Neutrophil (primary cell): Measurements from ENCODE around the gene SPP1.

ENCODE experiments used
- H3K27ac ChIP-seq: fragments of 200-600 bp; sonication (generic); 2 replicates; pipeline ENCODE4 v1.5.1; 2016; ENCODE audit warnings: mild to moderate bottlenecking, moderate library complexity
- H3K27me3 ChIP-seq: fragments of 200-600 bp; sonication (generic); 2 replicates; pipeline ENCODE4 v1.6.0; 2016; ENCODE audit warnings: mild to moderate bottlenecking
- H3K36me3 ChIP-seq: fragments of 200-600 bp; sonication (generic); 2 replicates; pipeline ENCODE4 v1.5.1; 2017
- H3K4me1 ChIP-seq, 2 experiments: fragments of 200-600 bp in 1 of 2; sonication (generic) in 1 of 2; 1 replicate in 1 of 2; 2 replicates in 1 of 2; pipeline versions ENCODE4 v1.5.1 to v1.6.1; 2013 to 2016; ENCODE audit warnings: low read depth in 1 of 2, low read length in 1 of 2, mild to moderate bottlenecking in 1 of 2, moderate library complexity in 1 of 2; ENCODE audit not compliant: control insufficient read depth in 1 of 2, insufficient read depth in 1 of 2
- H3K4me3 ChIP-seq, 2 experiments: fragments of 200-600 bp in 1 of 2; sonication (generic) in 1 of 2; 1 replicate in 1 of 2; 2 replicates in 1 of 2; pipeline ENCODE4 v1.5.1; 2013 to 2016; ENCODE audit warnings: low read depth in 1 of 2, low read length in 1 of 2, mild to moderate bottlenecking in 1 of 2, moderate library complexity in 1 of 2
- H3K9me3 ChIP-seq: fragments of 200-600 bp; sonication (generic); 2 replicates; pipeline ENCODE4 v1.5.1; 2016
- TF ChIP-seq, protein P1 (sequence below): fragments of 200-600 bp; sonication (generic); IDR thresholded peaks from 2 replicates; pipeline ENCODE4 v1.5.1; 2016; ENCODE audit warnings: antibody characterized with exemption

SPP1 gene

GRCh38 chr4:88008122-88008742 lies 32.7 kb downstream of the SPP1 start:
- peaks cover 18% of the 10 kb centered on the region for H3K27me3 ChIP-seq
- TF ChIP-seq, protein P1, sequence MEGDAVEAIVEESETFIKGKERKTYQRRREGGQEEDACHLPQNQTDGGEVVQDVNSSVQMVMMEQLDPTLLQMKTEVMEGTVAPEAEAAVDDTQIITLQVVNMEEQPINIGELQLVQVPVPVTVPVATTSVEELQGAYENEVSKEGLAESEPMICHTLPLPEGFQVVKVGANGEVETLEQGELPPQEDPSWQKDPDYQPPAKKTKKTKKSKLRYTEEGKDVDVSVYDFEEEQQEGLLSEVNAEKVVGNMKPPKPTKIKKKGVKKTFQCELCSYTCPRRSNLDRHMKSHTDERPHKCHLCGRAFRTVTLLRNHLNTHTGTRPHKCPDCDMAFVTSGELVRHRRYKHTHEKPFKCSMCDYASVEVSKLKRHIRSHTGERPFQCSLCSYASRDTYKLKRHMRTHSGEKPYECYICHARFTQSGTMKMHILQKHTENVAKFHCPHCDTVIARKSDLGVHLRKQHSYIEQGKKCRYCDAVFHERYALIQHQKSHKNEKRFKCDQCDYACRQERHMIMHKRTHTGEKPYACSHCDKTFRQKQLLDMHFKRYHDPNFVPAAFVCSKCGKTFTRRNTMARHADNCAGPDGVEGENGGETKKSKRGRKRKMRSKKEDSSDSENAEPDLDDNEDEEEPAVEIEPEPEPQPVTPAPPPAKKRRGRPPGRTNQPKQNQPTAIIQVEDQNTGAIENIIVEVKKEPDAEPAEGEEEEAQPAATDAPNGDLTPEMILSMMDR, result no peak
- H3K36me3 ChIP-seq, result no peaks in the 10 kb centered on the region
- H3K9me3 ChIP-seq, result no peaks in the 10 kb centered on the region
- H3K4me1 ChIP-seq, result peaks cover 42 to 48% of the 10 kb centered on the region in 2 experiments
- peak overlapping the region; percentile 64 for H3K27ac ChIP-seq
- H3K4me3 ChIP-seq, result peak overlapping the region; percentile 69 to 77

GRCh38 chr4:88008743-88009171 lies 33.2 kb downstream of the SPP1 start:
- TF ChIP-seq, protein P1, result no peak
- H3K9me3 ChIP-seq, result no peaks in the 10 kb centered on the region
- no peak overlapping the region for H3K27ac ChIP-seq
- H3K4me1 ChIP-seq, result peaks cover 45 to 50% of the 10 kb centered on the region in 2 experiments
- peak overlapping the region; percentile 69 to 77 for H3K4me3 ChIP-seq
- no peaks in the 10 kb centered on the region for H3K36me3 ChIP-seq
- H3K27me3 ChIP-seq, result peaks cover 18% of the 10 kb centered on the region

DNA sequence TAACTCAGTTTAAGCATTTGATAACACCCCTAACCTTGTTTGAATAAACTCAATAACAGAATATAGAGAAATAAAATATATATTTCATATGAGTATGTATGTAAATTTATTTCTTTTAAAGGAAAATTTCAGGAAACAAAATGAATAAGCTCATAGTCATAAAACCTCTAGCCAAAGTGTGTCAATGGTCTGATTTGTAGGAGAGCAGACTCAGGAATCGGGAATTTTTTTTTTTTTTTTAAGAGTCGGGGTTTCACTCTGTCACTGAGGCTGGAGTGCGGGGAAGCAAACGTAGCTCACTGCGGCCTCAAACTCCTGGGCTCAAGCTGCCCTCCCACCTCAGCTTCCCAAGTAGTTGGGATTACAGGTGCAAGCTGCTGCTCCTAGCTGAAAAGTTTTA lies 34.4 kb downstream of the SPP1 start:
- Histone ChIP-seq H3K36me3 (no peaks in the 10 kb centered on the region), H3K27me3 (peaks cover 18% of the 10 kb centered on the region), H3K4me3 (no peak overlapping the region), H3K27ac (no peak overlapping the region), H3K9me3 (no peaks in the 10 kb centered on the region), H3K4me1 (peaks cover 45 to 50% of the 10 kb centered on the region in 2 experiments)
- TF ChIP-seq, protein P1, result no peak

GRCh38 chr4:88010966-88011365 lies 35.5 kb downstream of the SPP1 start:
- TF ChIP-seq, protein P1, result no peak
- peaks cover 18% of the 10 kb centered on the region for H3K27me3 ChIP-seq
- no peaks in the 10 kb centered on the region for H3K36me3 ChIP-seq
- peak overlapping the region; percentile 21 for H3K27ac ChIP-seq
- H3K9me3 ChIP-seq, result no peaks in the 10 kb centered on the region
- H3K4me3 ChIP-seq, result no peak overlapping the region
- peaks cover 45 to 50% of the 10 kb centered on the region in 2 experiments for H3K4me1 ChIP-seq

GRCh38 chr4:88012647-88013046 lies 37.1 kb downstream of the SPP1 start:
- Histone ChIP-seq H3K4me3 (peak overlapping the region in 1 of 2 experiments; percentile 20), H3K4me1 (peaks cover 45 to 46% of the 10 kb centered on the region in 2 experiments)

More at GRCh38 chr4:88012647-88013046, 37.1 kb downstream of the SPP1 start:
- no peaks in the 10 kb centered on the region for H3K9me3 ChIP-seq
- TF ChIP-seq, protein P1, result no peak
- peaks cover 6% of the 10 kb centered on the region for H3K27me3 ChIP-seq
- H3K36me3 ChIP-seq, result no peaks in the 10 kb centered on the region
- H3K27ac ChIP-seq, result peak overlapping the region; percentile 60
